GM21786 (cell line): Measurements from ENCODE around the gene KCNJ10.

Source experiments
- ATAC-seq: cut with Tn5 transposase; IDR thresholded peaks from one replicate; pipeline ENCODE4 v1.9.1; 2021; ENCODE audit not compliant: unreplicated experiment

Gene KCNJ10

DNA sequence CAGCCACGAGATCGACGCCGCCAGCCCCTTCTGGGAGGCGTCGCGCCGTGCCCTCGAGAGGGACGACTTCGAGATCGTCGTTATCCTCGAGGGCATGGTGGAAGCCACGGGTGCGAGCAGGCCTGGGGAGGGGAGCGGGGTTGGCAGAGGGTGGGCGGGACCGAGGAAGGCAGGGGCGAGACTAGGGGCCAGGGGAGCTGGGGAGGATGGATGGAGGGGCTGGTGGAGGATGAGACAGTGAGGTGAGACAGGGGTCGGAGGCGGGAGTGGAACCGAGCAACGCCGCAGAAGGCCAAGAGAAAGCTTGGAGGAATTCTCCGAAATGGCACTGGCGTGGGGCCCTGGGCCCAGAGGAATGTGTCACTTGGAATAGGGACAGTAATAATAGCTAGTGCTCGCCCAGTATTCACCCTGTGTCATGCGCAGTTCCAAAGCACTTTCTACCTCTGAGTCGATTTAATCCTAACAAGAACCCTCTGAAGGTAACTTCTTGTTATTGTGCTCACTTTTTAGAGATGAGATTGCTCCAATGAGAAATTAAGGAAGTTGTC, 14.9 kb upstream of the KCNJ10 start:
- ATAC-seq: no peak

DNA sequence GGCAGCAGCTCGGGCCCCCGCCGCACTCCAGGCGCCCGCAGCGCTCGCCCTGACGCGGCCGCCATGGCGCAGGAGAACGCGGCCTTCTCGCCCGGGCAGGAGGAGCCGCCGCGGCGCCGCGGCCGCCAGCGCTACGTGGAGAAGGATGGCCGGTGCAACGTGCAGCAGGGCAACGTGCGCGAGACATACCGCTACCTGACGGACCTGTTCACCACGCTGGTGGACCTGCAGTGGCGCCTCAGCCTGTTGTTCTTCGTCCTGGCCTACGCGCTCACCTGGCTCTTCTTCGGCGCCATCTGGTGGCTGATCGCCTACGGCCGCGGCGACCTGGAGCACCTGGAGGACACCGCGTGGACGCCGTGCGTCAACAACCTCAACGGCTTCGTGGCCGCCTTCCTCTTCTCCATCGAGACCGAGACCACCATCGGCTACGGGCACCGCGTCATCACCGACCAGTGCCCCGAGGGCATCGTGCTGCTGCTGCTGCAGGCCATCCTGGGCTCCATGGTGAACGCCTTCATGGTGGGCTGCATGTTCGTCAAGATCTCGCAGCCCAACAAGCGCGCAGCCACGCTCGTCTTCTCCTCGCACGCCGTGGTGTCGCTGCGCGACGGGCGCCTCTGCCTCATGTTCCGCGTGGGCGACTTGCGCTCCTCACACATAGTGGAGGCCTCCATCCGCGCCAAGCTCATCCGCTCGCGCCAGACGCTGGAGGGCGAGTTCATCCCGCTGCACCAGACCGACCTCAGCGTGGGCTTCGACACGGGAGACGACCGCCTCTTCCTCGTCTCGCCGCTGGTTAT, 14.2 kb upstream of the KCNJ10 start:
- ATAC-seq: no peak

DNA sequence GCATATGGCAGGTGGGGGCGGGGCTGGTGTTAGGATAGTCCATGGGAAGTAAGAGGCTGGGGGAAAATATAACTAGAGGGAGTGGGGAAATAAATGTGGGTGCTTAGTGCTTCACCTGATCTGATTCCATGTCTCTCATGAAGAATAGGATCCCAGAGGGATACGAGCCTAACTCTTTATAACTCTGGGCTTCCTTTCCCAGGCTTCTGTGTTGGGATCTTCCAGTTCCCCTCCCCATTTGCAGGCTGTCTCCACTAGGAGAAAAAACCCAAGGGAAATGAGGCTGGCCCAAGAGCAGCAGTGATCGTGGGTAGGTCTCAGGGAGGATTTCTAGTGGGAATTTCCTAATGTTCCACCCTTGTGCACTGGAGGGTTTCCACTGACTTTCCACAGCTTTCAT, 13.0 kb upstream of the KCNJ10 start:
- no peak for ATAC-seq

DNA sequence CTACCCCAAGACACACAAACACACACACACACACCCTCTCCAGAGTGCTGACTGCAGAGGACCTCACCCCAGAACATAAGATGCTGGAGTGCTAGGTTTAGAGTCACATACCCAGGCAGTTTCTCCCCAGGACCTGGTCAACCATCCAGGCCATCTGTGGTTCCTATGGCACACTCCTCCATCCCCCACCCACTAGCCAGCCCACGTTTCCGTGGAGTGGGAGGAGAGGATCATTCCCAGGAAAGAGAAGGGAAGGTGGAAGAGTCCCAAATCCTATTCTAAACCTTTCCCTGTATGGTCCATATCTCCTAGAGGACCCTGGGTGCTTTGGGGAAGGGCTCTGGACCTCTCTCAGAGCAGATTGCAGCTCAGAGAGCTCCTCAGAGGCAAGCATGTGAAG, 12.5 kb upstream of the KCNJ10 start:
- ATAC-seq: no peak

- no peak for ATAC-seq
Measured at GRCh38 chr1:160081261-160081936, 11.4 kb upstream of the KCNJ10 start, which contains the start of gene KCNJ9. TSS of gene KCNJ9 (plus strand) at chr1:160081538. CDS start at chr1:160084031, 2,493 bp downstream.

DNA sequence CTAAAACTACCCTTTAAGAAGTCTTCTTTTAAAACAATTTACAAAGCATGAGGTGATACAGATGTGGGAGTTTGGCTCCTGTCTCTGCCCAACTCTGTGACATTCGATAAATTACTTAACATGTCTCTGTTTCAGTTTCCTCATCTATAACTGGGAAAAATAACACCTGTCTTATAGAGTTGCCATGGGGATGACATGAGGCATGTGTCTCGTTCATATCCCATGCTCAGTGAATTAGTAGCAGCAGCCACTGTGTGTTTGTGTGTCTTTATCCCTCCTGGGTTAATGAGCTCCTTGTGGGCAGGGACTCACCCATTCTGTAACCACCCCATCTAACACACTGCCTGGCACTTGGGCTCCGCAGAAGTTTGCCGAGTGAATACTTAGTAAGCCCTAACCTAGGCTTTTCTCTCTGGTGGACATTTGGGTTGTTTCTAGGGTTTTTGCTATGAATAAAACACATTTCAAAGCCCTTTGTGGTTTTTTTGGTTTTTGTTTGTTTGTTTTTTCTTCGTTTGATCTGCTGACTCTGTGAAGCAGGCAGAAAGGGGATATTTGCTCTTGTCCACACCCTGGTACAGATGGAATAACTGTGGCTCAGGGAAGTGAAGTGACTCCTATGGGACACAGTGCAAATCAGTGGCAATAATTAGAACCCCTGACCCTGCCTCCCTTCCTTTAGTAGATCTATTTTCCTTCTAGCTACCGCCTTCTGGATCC, 10.6 kb upstream of the KCNJ10 start:
- no peak for ATAC-seq

GRCh38 chr1:160079448-160079847, 9.5 kb upstream of the KCNJ10 start:
- ATAC-seq: no peak

DNA sequence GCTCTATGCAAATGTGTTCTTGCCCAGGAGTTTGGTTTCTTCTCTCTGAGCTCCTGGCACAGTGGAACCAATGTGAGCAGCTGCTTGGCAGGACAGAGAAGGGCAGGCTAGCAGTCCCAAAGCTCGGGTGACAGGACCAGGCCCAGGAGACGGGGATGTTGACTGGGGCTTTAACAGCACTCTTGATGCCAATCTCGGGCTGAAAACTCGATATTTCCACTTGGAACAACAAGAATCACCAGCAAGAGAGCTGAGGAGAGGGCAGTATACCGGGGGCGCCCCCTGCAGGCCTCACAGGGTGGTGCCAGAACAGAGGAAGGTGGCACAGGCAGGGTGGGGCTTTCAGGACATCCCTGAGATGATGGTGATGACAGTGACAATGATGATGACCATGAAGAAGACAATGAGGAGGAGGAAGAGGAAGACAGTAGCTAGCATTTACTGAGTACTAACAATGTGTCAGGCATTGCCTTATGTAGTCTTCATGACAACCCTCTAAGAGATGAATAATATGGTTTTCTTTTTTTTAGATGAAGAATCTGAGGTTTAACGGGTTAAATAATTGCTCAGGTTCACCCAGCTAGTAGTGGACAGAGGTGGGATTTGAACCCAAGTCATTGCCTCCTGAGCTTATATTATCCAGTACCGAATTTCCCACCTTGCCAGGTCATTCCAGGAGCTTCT, 8.7 kb upstream of the KCNJ10 start:
- no peak for ATAC-seq

DNA sequence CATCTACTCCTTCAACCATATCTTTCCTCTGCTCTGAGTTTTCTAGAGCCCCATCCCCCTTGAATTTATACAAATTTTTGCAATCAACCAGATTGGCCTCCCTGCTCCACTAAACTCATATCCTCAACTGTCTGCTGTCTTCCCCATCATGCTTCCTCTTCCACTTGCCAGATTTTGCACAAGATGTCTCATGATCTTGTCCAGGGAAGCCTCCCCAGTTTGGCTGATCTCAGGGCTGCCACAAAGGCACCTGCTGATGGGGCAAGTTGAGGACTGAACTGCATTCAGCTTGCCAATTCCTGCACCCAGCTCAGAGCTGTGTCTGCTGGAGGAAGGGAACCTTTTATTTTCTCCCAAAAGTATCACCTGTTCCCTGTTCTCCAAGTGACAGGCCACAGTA, 7.5 kb upstream of the KCNJ10 start:
- no peak for ATAC-seq

- no peak for ATAC-seq
Measured at GRCh38 chr1:160076295-160076694, 6.3 kb upstream of the KCNJ10 start.

DNA sequence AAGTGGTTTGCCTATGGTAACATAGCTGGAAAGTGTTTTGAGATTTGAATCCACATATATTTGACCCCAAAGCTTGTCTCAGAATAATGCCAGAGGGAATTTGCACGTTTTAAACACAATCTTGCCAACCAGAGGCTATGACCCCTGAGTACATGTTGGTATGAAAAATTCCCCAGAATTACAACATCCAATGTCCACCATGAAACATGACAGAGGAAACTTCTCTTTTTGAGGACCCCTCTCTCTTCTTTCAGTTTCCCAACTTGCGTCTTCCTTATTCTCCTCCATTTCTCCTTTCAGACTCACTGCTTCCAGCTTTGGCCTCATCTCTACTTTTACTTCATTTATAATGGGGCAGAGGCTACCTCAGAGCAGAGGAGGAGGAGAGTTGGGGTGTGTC, 5.9 kb upstream of the KCNJ10 start:
- ATAC-seq: no peak

DNA sequence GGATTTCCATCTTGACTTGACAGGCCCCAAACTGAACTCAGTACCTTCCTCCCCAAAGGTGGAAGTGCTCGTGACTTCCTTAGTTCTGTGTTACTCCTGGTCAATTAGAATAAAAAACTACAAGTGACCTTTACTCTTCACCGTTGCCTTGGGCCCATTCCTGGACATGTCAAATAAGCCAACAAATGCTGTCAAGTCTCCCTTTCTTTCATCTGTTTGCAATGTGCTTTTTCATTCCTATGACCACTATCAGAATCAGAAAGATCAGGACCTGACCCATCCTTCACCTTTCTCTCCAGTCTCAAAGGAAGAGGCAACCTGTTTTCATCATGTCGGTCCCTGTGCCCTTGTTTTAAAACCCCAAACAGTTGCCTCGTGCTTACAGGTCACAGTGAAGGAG, 4.9 kb upstream of the KCNJ10 start:
- no peak for ATAC-seq

DNA sequence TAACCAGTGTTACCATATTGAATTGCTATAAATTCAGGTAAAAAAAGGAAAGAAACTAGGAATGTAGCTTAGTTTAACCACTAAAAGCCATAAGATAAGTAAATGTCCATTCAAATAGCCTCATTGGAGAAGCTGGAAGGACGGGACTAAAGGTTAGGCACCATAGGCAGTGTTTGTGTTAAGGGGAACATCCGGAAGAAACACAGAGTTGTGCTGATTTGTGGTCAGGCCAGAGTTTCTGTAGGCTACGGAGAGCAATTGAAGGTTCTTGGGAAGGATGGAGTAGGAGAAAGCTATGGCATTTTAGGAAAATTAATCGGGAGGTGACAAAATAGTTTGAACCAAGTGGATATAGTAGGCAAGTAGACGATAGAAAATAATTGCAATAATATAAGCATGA, 1.3 kb upstream of the KCNJ10 start:
- ATAC-seq: no peak

- ATAC-seq: no peak
Measured at GRCh38 chr1:160070243-160071163, 543 bp upstream of the KCNJ10 start.

- no peak for ATAC-seq
Measured at GRCh38 chr1:160068225-160068624, 1.7 kb downstream of the KCNJ10 start.

- ATAC-seq: no peak
Measured at GRCh38 chr1:160066829-160067745, 2.9 kb downstream of the KCNJ10 start.

GRCh38 chr1:160064746-160065145, 5.2 kb downstream of the KCNJ10 start:
- no peak for ATAC-seq

DNA sequence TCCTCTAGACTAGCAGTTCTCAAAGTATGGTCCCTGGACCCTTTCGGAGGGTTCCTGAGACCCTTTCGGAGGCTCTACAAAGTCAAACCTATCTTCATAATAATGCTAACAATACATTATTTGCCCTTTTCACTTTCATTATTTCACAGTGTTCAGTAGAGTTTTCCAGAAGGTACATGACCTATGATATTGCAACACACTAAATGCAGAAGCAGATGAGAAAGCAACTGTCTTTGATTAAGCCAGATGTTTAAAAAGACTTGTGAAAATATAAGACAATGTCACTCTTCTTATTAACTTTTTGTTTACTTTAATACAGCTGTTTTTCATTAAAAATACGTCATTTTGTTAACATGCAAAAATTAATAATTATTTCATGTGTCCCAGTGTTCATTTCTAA, 5.8 kb downstream of the KCNJ10 start:
- no peak for ATAC-seq

GRCh38 chr1:160063176-160063575, 6.8 kb downstream of the KCNJ10 start:
- no peak for ATAC-seq
